GM19324 (cell line): Measurements from ENCODE around the gene TIMM50.
"Not testable (repeated sequence)": the region's sequence is repeated elsewhere in the genome, so short reads cannot be mapped to it uniquely, and the experiment has no call there.

Experiments used
- ATAC-seq: cut with Tn5 transposase; IDR thresholded peaks from one replicate; pipeline ENCODE4 v1.9.1; 2021; ENCODE audit warnings: mild to moderate bottlenecking, moderate library complexity; ENCODE audit not compliant: unreplicated experiment, low FRiP score

The TIMM50 gene

GRCh38 chr19:39469036-39469435, 11.6 kb upstream of the TIMM50 start:
- ATAC-seq: no peak

GRCh38 chr19:39469567-39469966, 11.1 kb upstream of the TIMM50 start:
- no peak for ATAC-seq

DNA sequence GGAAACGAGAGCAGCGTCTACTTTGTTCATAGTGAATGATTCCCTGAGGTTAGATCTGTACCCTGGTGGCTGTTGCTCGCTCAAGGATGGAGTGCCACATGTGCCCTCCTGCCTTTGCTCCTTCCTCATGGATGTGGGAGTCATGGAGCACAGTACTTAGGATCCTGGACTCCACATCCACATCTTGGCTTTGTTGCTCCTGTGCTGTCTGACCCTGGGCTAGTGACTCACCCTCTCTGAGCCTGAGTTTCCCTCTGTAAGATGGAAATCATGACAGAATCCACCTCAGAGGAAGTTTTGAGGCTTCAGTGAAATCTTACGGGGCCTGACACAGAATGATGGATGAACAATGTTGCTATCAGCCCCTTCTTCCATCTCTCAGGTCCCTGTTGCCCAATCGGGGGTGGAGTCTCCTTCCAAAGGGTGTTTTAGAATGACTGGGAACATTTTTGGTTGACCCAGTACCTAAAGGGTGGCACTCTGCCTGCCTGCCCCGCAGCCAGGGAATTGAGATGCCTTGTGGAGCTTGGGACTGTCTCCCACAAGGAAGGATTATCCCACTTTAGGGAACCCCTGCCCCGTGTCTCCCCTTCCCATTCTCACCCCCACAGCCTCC, 9.8 kb upstream of the TIMM50 start:
- ATAC-seq: no peak

GRCh38 chr19:39471756-39472536, 8.7 kb upstream of the TIMM50 start:
- ATAC-seq: no peak

DNA sequence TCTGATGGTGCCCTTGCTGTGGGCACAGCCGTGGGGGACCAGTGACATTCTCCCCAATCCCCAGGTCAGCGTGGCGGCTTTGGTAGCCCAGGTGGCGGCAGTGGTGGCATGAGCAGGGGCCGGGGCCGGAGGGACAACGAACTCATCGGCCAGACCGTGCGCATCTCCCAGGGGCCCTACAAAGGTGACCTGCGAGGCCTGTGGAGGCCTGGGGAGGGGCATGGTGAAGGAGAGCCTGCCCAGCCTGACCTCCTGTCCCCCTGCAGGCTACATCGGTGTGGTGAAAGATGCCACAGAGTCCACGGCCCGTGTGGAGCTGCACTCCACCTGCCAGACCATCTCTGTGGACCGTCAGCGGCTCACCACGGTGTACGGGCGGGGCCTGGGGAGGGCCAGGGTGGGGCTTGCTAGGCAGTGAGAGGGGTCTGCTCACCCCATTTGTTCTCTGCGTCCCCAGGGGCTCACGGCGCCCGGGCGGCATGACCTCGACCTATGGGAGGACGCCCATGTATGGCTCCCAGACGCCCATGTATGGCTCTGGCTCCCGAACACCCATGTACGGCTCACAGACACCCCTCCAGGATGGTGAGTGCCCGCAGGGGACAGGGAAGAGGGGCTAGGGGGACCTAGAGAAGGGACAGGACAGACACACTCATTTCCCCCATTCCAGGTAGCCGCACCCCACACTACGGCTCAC, 7.7 kb upstream of the TIMM50 start:
- ATAC-seq: no peak

DNA sequence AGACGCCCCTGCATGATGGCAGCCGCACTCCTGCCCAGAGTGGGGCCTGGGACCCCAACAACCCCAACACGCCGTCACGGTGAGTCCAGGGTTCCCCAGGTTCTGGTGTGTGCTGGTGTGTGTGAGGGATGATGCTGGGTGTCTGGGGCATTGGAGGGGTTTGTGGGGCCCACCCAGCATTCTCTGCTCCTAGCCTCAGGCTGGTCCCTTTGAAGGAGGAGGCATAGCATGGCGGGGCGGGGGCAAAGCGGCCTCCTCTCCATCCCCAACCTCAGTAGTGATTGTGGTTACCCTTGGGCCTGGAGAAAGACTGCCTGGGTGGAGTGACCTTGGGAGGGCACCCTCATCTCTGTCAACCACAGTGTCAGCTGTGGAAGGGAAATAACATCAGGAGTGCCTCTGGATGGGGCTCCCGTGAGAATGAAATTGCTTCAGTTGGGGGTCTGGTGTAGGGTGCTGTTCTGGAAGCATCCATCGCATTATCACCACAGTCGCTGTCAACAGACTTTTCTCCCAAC, 7.1 kb upstream of the TIMM50 start:
- ATAC-seq: no peak

DNA sequence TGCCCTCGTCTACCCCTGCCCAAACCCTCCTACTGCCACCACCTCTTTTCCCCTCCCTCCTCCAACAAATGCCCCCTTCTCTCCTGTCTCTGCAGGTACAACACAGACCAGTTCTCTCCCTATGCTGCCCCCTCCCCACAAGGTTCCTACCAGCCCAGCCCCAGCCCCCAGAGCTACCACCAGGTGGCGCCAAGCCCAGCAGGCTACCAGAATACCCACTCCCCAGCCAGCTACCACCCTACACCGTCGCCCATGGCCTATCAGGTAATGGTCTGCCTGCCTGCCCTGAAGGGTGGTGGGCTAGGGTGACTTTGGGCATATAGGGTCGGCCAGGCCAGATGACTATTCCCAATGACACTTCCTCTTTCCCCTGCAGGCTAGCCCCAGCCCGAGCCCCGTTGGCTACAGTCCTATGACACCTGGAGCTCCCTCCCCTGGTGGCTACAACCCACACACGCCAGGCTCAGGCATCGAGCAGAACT, 6.5 kb upstream of the TIMM50 start:
- no peak for ATAC-seq

- no peak for ATAC-seq
Observed at GRCh38 chr19:39475748-39476147, 4.9 kb upstream of the TIMM50 start.

DNA sequence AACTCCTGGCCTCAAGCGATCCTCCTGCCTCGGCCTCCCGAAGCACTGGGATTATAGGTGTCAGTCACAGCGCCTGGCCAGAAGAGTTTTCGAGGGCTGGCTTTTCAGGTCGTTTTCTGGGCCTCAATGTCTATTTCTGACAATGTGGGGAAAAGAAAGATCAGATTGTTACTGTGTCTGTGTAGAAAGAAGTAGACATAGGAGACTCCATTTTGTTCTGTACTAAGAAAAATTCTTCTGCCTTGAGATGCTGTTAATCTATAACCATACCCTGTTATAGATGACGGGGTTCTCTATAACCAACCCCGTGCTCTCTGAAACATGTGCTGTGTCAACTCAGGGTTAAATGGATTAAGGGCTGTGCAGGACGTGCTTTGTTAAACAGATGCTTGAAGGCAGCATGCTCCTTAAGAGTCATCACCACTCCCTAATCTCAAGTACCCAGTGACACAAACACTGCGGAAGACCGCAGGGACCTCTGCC, 1.3 kb upstream of the TIMM50 start:
- ATAC-seq: not testable (repeated sequence)

DNA sequence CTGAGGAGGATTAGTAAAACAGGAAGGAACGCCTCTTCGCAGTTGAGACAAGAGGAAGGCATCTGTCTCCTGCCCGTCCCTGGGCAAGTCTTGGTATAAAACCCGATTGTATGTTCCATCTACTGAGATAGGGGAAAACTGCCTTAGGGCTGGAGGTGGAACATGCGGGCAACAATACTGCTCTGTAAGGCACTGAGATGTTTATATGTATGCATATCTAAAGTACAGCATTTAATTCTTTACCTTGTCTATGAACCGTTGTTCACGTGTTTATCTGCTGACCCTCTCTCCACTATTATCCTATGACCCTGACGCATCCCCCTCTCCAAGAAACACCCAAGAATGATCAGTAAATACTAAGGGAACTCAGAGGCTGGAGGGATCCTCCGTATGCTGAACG, 722 bp upstream of the TIMM50 start:
- no peak for ATAC-seq

DNA sequence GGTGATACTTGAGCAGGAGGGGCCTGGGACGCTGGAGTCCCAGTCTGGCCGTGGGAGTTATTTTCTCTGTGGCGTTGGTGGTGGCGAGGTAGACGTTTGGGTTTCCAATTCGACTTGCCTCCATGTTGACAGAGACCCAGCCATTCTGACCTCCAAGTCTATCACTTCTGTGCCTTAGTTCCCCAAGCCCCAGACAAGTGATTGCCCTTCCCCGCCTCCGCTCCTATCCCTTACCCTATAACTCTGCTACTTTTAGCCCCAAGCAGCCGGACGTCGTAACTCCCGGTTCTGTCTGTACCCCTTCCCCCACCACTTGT, 549 bp downstream of the TIMM50 start:
- no peak for ATAC-seq

DNA sequence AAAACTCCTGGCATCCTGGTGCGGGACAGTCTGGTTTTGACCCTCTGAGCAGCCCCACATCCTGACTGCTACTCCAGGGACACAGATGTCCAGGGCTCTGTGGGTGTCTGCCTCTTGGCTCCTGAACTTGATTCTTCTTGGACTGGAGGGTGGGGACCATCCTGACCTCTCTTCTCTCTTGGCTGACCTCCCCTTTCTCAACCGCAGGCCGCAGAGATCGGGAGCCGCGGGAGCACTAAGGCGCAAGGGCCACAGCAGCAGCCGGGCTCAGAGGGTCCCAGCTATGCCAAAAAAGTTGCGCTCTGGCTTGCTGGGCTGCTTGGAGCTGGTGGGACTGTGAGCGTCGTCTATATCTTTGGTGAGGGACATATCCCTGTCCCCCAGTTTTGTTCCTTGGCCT, 1.0 kb downstream of the TIMM50 start:
- ATAC-seq: no peak

DNA sequence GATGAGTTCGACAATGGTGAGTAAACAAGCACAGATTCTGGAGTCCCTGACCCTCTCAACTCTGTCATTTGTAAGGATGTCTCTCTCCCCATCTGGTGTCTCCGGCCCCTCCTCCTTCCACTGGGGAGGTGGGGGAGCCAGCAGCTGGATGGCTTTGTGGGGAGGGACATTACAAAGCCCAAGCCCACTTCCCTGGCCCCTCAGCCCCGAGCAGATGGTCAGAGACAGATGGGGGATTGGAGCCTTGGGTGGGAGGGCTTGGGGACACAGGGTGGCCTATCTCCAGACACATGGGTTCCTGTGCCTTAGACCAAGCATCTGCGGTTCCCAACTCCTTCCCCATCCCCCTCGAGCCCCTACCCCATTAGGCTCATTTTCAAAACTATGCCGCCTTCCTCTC, 2.5 kb downstream of the TIMM50 start:
- no peak for ATAC-seq

- no peak for ATAC-seq
Observed at GRCh38 chr19:39489756-39490155, 9.1 kb downstream of the TIMM50 start.

DNA sequence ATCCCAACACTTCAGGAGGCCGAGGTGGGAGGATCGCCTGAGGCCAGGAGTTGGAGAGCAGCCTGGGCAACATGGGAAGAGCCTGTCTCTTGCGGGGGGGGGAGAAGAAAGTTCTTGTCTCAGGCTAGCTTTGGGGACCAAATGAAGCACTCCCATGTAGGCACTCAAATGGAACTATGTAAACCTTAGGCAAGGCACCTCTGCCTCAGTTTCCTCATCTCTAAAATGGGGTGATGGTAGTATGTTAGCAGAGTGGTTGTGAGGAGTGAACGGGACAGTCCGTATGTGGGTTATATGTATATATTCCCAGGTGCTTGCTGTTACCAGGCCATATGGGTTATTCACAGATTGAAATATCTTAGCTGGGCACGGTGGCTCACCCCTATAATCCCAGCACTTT, 11.6 kb downstream of the TIMM50 start:
- no peak for ATAC-seq

- ATAC-seq: no peak
Observed at GRCh38 chr19:39492788-39493187, 12.2 kb downstream of the TIMM50 start.

DNA sequence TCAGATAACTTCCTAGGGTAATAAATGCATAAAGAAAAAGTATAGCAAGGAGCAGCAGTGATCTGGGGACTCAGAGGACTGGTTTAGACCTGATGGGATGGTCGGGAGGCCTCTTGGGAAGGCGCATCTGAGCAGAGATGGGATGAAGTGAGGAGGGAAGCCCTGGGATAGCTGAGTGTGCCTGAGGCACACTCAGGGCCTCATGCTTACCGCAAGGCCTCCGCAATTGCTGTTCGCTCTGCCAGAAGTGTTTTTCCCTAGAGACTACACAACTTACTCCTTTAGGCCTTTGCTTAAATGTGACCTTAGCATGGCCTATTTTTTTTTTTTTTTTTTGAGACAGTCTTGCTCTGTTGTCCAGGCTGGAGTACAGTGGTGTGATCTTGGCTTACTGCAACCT, 14.0 kb downstream of the TIMM50 start:
- ATAC-seq: no peak

DNA sequence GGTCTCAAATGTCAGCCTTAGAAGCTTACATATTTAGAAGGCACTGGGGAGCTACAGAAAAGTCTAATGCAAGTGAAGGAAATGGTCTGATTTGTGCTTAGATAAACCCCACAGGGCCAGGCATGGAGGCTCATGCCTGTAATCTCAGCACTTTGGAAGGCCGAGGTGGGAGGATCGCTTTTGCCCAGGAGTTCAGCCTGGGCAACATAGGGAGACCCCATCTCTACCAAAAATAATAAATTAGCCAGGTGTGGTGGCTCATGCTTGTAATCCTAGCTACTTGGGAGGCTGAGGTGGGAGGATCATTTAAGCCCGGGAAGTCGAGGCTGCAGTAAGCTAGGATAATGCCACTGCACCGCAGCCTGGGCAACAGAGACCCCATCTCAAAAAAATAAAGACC, 15.4 kb downstream of the TIMM50 start:
- no peak for ATAC-seq

- no peak for ATAC-seq
Observed at GRCh38 chr19:39497701-39497995, 17.0 kb downstream of the TIMM50 start.

- no peak for ATAC-seq
Observed at GRCh38 chr19:39497996-39498797, 17.6 kb downstream of the TIMM50 start.
